VCaP (cell line): ENCODE data around the gene DDO.

Source experiments
- H3K27ac ChIP-seq: fragments of 450-650 bp; 2 replicates; pipeline ENCODE4 v1.5.1; 2017
- TF ChIP-seq, protein P1 (sequence below): fragments of 450-650 bp; conservative IDR thresholded peaks from 2 replicates; pipeline ENCODE4 v1.5.1; 2017; ENCODE audit warnings: mild to moderate bottlenecking, moderate library complexity

Gene DDO

GRCh38 chr6:110359556-110359955 lies 55.8 kb downstream of the DDO start:
- TF ChIP-seq, protein P1, sequence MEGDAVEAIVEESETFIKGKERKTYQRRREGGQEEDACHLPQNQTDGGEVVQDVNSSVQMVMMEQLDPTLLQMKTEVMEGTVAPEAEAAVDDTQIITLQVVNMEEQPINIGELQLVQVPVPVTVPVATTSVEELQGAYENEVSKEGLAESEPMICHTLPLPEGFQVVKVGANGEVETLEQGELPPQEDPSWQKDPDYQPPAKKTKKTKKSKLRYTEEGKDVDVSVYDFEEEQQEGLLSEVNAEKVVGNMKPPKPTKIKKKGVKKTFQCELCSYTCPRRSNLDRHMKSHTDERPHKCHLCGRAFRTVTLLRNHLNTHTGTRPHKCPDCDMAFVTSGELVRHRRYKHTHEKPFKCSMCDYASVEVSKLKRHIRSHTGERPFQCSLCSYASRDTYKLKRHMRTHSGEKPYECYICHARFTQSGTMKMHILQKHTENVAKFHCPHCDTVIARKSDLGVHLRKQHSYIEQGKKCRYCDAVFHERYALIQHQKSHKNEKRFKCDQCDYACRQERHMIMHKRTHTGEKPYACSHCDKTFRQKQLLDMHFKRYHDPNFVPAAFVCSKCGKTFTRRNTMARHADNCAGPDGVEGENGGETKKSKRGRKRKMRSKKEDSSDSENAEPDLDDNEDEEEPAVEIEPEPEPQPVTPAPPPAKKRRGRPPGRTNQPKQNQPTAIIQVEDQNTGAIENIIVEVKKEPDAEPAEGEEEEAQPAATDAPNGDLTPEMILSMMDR: no peak
- H3K27ac ChIP-seq: peak overlapping the region; percentile 47; the same call in 1 of the 2 replicates

DNA sequence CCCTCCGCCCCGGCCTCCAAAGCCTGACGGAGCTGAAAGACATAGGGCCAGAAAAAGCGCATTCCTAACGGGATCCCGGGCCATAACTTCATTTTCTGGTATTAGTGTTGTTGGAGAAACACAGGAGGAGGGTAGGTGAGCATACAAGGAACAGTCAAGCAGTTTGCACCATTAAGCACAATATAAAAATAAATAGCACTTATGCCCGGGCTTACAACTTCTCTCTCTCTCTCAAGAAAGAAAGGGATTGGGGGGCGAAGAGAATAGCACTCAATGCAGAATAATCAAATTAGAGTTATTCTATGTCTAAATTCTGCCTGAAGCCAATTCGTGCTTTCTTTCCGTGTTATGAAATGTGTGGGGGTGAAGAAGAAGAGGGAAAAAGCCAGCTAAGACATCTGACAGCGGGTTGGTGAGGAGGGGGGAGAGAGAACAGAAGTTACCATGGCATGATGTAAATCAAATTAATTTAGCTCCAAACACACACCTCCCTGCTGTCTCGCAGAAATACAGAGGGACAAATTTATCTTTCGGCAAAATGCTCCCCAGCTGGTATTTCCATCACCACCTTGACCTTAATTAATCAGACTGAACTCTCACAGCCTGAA lies 56.7 kb downstream of the DDO start:
- TF ChIP-seq, protein P1: no peak
- H3K27ac ChIP-seq: no peak overlapping the region

- TF ChIP-seq, protein P1: peak; percentile 49
- H3K27ac ChIP-seq: peak within 1 kb of the TSS; percentile 21; the same call in 1 of the 2 replicates
Observed at GRCh38 chr6:110357664-110358552, 57.5 kb downstream of the DDO start, which contains the start of gene METTL24. METTL24 (minus strand) TSS chr6:110358349; CDS start chr6:110358272, 77 bp downstream.

DNA sequence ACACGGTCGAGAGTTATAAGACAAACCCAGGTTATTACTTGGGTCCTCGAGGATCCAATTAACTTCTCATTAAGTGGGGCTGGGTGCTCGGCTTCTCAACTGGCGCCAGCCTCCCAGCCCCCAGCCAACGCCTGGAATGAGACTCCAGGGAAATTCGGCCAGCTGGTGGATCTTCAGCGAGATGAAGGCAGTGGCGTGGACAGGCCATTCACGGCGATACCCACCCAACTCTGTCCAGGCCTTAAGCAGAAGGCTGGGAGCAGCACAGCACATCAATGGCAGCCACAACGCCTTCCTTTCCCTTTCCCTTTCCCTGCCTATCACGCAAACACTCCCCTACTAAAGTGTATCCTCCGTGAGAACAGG lies 58.1 kb downstream of the DDO start:
- peak overlapping the region; percentile 21; the same call in 1 of the 2 replicates for H3K27ac ChIP-seq
- TF ChIP-seq, protein P1: no peak

GRCh38 chr6:110356778-110357177 lies 58.6 kb downstream of the DDO start:
- H3K27ac ChIP-seq: no peak overlapping the region
- TF ChIP-seq, protein P1: no peak

GRCh38 chr6:110355727-110356126 lies 59.6 kb downstream of the DDO start:
- H3K27ac ChIP-seq: no peak overlapping the region
- TF ChIP-seq, protein P1: no peak

GRCh38 chr6:110355022-110355421 lies 60.4 kb downstream of the DDO start:
- H3K27ac ChIP-seq: no peak overlapping the region
- TF ChIP-seq, protein P1: no peak
